OCI-LY3 (cell line): ENCODE measurements around the gene IL17B.

Source experiments
- H2AFZ ChIP-seq: fragments of 200-600, 300-600 bp; shearing (Covaris generic); 2 replicates; pipeline ENCODE4 v1.6.0; 2014; ENCODE audit warnings: antibody characterized with exemption, low read depth, low read length
- H3K27ac ChIP-seq: fragments of 200-600, 300-600 bp; sonication (generic); 2 replicates; pipeline ENCODE4 v1.5.1; 2014; ENCODE audit warnings: mild to moderate bottlenecking, low read length, moderate library complexity, mixed read lengths
- H3K27me3 ChIP-seq: fragments of 200-600, 300-600 bp; sonication (generic); 2 replicates; pipeline ENCODE4 v1.6.1; 2014; ENCODE audit warnings: low read depth, low read length, mixed read lengths
- H3K36me3 ChIP-seq: fragments of 200-600, 300-600 bp; sonication (generic); replicated peaks from 2 replicates; pipeline ENCODE3; 2014; ENCODE audit warnings: low read depth, low read length, mixed read lengths
- H3K4me1 ChIP-seq: fragments of 300-600, 200-600 bp; sonication (generic); 2 replicates; pipeline ENCODE4 v1.6.1; 2014; ENCODE audit warnings: low read length, mixed read lengths
- H3K4me2 ChIP-seq: fragments of 200-600, 300-600 bp; sonication (generic); 2 replicates; pipeline ENCODE4 v1.6.1; 2014; ENCODE audit warnings: low read length, mixed read lengths
- H3K4me3 ChIP-seq: fragments of 300-600, 200-600 bp; sonication (generic); 2 replicates; pipeline ENCODE4 v1.5.1; 2014; ENCODE audit warnings: antibody characterized with exemption, mild to moderate bottlenecking, low read length, moderate library complexity
- H3K79me2 ChIP-seq: fragments of 300-600, 200-600 bp; shearing (Covaris generic); 2 replicates; pipeline ENCODE4 v1.6.1; 2014; ENCODE audit warnings: mild to moderate bottlenecking, low read length, mixed read lengths
- H3K9ac ChIP-seq: fragments of 300-600, 200-600 bp; shearing (Covaris generic); 2 replicates; pipeline ENCODE4 v1.6.0; 2014; ENCODE audit warnings: mild to moderate bottlenecking, low read length, moderate library complexity
- H3K9me3 ChIP-seq: fragments of 200-600, 300-600 bp; shearing (Covaris generic); 2 replicates; pipeline ENCODE4 v1.6.1; 2014; ENCODE audit warnings: low read length, mixed read lengths; ENCODE audit not compliant: insufficient read depth
- H4K20me1 ChIP-seq: fragments of 200-600, 300-600 bp; sonication (generic); 2 replicates; pipeline ENCODE4 v1.6.1; 2016; ENCODE audit warnings: low read length, mixed read lengths; ENCODE audit not compliant: insufficient read depth
- EZH2phosphoT487 ChIP-seq: fragments of 200-600 bp; shearing (Covaris generic); IDR thresholded peaks from 2 replicates; pipeline ENCODE4 v1.6.1; 2018; ENCODE audit warnings: antibody characterized with exemption, mixed run types, low read depth
- TF ChIP-seq, protein P1 (sequence below): fragments of 200-600, 300-600 bp; sonication (generic); IDR thresholded peaks from 2 replicates; pipeline ENCODE4 v1.5.1; 2014; ENCODE audit warnings: antibody characterized with exemption, low read length, low read depth

IL17B gene

DNA sequence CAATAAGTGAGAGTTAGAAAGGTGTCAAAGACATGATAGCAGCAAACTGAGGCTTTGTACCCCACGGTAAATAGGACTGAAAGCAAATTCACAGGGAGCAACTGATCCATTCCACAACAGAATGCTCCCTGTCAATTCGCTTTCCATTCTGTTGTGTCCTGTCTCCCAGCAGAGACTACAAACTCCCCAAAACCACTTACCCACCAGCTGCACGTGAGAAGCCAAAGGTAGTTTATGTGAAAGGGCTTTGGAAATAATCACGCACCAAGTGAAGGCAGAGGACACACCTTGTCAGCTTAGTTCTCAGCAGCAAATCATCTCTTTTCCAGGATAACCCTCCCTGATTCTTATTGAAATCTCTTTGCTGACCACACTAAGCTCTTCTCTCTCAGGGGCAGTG lies 46.6 kb upstream of the IL17B start:
- Histone ChIP-seq H3K4me1 (no peaks in the 10 kb centered on the region), H4K20me1 (no peaks in the 10 kb centered on the region), H3K4me3 (no peak overlapping the region), H2AFZ (no peak overlapping the region), H3K79me2 (no peaks in the 10 kb centered on the region), H3K27me3 (no peaks in the 10 kb centered on the region), H3K4me2 (no peak overlapping the region), H3K36me3 (no peaks in the 10 kb centered on the region), H3K27ac (no peak overlapping the region), H3K9ac (no peak overlapping the region), H3K9me3 (no peaks in the 10 kb centered on the region)
- TF ChIP-seq EZH2phosphoT487: no peak
- TF ChIP-seq, protein P1, sequence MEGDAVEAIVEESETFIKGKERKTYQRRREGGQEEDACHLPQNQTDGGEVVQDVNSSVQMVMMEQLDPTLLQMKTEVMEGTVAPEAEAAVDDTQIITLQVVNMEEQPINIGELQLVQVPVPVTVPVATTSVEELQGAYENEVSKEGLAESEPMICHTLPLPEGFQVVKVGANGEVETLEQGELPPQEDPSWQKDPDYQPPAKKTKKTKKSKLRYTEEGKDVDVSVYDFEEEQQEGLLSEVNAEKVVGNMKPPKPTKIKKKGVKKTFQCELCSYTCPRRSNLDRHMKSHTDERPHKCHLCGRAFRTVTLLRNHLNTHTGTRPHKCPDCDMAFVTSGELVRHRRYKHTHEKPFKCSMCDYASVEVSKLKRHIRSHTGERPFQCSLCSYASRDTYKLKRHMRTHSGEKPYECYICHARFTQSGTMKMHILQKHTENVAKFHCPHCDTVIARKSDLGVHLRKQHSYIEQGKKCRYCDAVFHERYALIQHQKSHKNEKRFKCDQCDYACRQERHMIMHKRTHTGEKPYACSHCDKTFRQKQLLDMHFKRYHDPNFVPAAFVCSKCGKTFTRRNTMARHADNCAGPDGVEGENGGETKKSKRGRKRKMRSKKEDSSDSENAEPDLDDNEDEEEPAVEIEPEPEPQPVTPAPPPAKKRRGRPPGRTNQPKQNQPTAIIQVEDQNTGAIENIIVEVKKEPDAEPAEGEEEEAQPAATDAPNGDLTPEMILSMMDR: no peak

DNA sequence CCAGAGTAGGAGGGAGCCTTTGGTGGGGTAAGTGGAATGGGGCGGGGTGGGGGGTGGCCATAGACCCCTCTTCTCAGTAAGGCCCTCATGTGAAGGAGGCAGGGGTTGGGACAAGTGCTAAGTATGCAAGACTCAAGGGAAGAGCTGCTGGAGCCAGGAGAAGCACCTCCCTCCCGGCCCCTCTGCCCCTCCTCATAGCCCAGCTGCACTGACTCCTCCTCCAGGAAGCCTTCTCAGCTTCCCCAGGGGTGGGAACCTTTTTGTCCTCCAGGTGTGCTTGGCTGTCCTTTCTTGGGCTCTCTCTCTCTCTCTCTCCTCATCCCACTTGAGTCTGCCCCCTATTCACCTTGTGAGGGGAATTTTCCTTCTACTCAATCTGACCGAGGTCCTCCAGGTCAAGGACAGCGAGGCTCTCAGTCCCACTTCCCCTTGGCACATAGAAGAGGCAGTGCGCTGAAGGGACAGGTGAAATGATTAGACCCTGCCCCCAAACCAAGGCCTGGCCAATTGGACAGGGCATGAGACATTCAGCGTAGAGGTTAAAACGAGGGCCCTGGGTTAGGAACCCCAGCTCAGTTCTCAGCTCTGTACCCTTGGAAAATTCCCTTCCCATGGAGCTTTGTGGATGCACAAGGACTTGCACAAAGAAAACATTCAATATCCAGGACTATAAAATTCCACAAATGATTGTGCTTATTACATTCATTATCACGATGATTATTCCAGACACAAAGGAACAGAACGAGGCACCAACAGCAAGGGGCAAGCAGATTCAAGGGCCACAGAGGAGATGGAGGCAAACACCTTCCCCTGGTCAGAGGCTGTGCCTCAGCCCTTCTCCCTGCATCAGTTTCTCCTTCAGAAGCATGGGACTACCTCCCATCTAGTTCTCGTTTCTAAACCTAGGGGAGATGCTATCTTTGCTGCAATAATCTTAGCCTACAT lies 45.6 kb upstream of the IL17B start:
- Histone ChIP-seq H3K27ac (no peak overlapping the region), H2AFZ (no peak overlapping the region), H4K20me1 (no peaks in the 10 kb centered on the region), H3K79me2 (no peaks in the 10 kb centered on the region), H3K9ac (no peak overlapping the region), H3K9me3 (no peaks in the 10 kb centered on the region), H3K36me3 (no peaks in the 10 kb centered on the region), H3K4me2 (no peak overlapping the region), H3K4me1 (no peaks in the 10 kb centered on the region), H3K27me3 (no peaks in the 10 kb centered on the region), H3K4me3 (no peak overlapping the region)
- no peak for TF ChIP-seq EZH2phosphoT487
- TF ChIP-seq, protein P1: no peak

DNA sequence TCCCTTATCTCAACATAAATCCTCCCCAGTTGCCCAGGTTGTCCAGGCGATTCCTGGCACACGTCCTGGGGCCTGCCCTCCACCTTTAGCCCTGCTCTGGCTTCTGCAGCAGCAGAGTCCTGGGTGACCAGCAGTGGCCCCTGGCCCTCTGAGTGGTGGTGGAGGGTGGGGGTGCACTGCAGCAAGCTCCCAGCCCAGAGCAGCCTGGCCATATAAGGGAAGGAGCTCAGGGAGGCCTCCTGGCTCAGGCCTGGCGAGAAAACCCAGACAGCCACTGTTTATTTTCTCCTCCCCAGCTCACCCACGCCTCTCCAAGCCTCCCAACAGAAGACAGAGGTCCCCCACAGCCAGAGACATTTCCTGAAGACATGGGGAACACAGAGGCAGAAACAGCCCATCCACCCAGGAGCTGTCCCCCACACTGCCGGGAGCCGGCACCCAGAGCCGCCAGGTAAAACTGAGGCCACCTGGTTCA lies 44.7 kb upstream of the IL17B start:
- H3K27ac ChIP-seq: no peak overlapping the region
- H3K27me3 ChIP-seq: no peaks in the 10 kb centered on the region
- H3K9ac ChIP-seq: no peak overlapping the region
- no peaks in the 10 kb centered on the region for H3K4me1 ChIP-seq
- H4K20me1 ChIP-seq: no peaks in the 10 kb centered on the region
- no peak overlapping the region for H3K4me3 ChIP-seq
- no peak overlapping the region for H3K4me2 ChIP-seq
- TF ChIP-seq, protein P1: no peak
- TF ChIP-seq EZH2phosphoT487: no peak
- no peaks in the 10 kb centered on the region for H3K9me3 ChIP-seq
- no peaks in the 10 kb centered on the region for H3K79me2 ChIP-seq
- no peak overlapping the region for H2AFZ ChIP-seq
- no peaks in the 10 kb centered on the region for H3K36me3 ChIP-seq

DNA sequence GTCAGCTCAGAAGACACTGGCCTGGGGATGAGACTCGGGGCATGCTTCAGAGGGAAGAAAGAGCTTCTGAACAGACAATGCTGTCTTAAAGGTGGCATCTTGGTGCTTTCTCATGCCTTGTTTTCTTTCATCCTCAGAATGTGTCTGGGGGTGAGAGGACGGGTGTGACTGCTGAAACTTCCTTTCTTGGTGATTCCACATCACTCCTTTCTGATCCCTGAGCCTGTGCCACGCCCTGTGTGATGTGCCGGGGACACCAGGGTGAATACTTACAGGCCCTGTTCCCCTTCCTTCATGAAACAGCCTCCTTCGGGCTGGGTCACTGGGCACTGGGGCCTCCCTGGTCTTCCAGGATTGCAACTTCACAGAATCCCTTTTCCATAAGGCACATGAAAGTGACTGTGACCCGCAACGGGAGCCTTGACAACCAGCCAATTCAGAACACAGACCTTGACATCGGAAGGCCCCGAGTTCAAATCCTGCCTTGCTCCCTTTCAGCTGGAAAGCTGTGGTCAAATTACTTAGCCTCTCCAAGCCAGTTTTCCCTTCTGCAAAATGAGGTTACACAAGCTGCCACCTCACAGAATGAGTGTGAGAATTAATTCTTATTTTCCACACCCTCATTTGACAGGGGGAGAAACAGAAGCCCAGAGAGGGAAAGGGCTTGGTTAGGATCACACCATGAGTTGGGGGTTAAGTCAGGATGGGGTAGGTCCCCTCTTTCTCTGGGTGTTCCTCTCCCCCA lies 44.1 kb upstream of the IL17B start:
- no peaks in the 10 kb centered on the region for H3K36me3 ChIP-seq
- TF ChIP-seq, protein P1: no peak
- no peak for TF ChIP-seq EZH2phosphoT487
- H3K9ac ChIP-seq: no peak overlapping the region
- no peaks in the 10 kb centered on the region for H3K79me2 ChIP-seq
- no peaks in the 10 kb centered on the region for H3K9me3 ChIP-seq
- no peak overlapping the region for H3K27ac ChIP-seq
- 0 out of 2 replicates have a peak, but pooled peaks cover under 1% of the 10 kb centered on the region for H3K27me3 ChIP-seq
- no peak overlapping the region for H3K4me2 ChIP-seq
- H3K4me3 ChIP-seq: no peak overlapping the region
- H3K4me1 ChIP-seq: no peaks in the 10 kb centered on the region
- no peaks in the 10 kb centered on the region for H4K20me1 ChIP-seq
- H2AFZ ChIP-seq: no peak overlapping the region
